ENCODE measurements around the gene VEPH1. TPM values are rescaled to one million over a fixed set of nuclear protein-coding genes. Genes with fewer than 3 reads are reported as not detected.

VEPH1 gene
- total RNA-seq, 2 donors from 2014 or later, result 11.8 to 17.1 TPM

DNA sequence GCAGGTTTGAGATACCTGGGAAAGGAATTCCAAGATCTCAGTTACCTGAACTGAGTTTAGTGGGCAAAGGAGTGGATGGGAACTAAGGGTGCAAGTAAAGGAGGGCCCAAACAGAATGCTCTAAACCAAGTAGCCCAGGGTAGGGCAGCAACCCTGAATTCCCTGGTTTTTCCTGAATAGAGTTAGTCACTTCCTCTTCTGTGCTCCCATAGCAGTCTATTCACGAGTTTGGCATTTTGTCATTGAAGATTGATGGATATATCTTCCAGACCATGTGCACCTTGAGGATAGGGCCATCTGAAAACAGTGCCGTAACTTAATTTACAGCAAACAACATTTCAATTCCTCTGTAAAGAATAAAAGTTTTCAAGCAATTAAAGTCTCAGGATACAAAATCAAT lies 85.1 kb downstream of the VEPH1 start:
- no peak overlapping the region for H3K27ac ChIP-seq (ENCODE audit: low read depth, low read length)
- H3K9ac ChIP-seq (ENCODE audit: extremely low read depth, low read length, poor library complexity, severe bottlenecking), result no peak overlapping the region
- no peaks in the 10 kb centered on the region for H3K9me3 Mint-ChIP-seq
- WGBS, 2 experiments (ENCODE audit: insufficient coverage in 1 of 2, insufficient read length in 1 of 2), result 74 to 88% methylated on average over 1 to 2 of the region's 2 CpGs
- H3K27ac Mint-ChIP-seq, result no peak overlapping the region
- H3K4me3 Mint-ChIP-seq, result no peak overlapping the region
- H3K4me3 ChIP-seq (ENCODE audit: low read length), result no peak overlapping the region
- DNase-seq, result no peak
- H3K4me1 Mint-ChIP-seq, result no peaks in the 10 kb centered on the region
- no peaks in the 10 kb centered on the region for H3K27me3 Mint-ChIP-seq (ENCODE audit: insufficient read depth)
- H3K9me3 ChIP-seq (ENCODE audit: control insufficient read depth, low read length), result no peaks in the 10 kb centered on the region
- TF ChIP-seq, protein P1, sequence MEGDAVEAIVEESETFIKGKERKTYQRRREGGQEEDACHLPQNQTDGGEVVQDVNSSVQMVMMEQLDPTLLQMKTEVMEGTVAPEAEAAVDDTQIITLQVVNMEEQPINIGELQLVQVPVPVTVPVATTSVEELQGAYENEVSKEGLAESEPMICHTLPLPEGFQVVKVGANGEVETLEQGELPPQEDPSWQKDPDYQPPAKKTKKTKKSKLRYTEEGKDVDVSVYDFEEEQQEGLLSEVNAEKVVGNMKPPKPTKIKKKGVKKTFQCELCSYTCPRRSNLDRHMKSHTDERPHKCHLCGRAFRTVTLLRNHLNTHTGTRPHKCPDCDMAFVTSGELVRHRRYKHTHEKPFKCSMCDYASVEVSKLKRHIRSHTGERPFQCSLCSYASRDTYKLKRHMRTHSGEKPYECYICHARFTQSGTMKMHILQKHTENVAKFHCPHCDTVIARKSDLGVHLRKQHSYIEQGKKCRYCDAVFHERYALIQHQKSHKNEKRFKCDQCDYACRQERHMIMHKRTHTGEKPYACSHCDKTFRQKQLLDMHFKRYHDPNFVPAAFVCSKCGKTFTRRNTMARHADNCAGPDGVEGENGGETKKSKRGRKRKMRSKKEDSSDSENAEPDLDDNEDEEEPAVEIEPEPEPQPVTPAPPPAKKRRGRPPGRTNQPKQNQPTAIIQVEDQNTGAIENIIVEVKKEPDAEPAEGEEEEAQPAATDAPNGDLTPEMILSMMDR (conservative IDR thresholded peaks at IDR 0.05), result no peak
- no peaks in the 10 kb centered on the region for H3K36me3 ChIP-seq (ENCODE audit: control insufficient read depth, insufficient read depth, low read length)
- no peaks in the 10 kb centered on the region for H3K4me1 ChIP-seq (ENCODE audit: control insufficient read depth, insufficient read depth, low read length)
- H3K36me3 Mint-ChIP-seq (ENCODE audit: low read depth), result no peaks in the 10 kb centered on the region
- H3K27me3 ChIP-seq (ENCODE audit: control insufficient read depth, insufficient read depth, low read length, poor library complexity, severe bottlenecking), result no peaks in the 10 kb centered on the region

DNA sequence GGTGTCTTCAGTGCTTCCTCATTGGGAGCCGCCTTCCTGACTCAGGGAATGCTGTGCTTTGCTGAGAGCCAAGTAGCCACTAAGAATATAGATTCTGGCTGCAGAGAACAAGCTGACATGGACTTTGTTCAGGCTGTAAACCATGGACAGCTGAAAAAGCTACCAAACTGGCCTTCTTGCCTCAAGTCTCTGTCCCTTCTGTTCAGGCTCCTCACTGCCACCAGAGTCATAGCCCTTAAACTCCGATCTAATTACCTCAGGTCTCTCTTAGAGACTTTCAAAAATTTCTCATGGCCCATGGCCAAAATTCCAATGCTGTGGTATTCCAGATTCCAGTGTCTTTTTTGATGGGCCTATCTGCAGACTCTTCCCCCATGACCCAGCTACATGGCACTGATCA lies 86.0 kb downstream of the VEPH1 start:
- Mint-ChIP-seq H3K4me1 (no peaks in the 10 kb centered on the region), H3K4me3 (no peak overlapping the region), H3K27me3 (ENCODE audit: insufficient read depth) (no peaks in the 10 kb centered on the region), H3K9me3 (no peaks in the 10 kb centered on the region), H3K36me3 (ENCODE audit: low read depth) (no peaks in the 10 kb centered on the region), H3K27ac (no peak overlapping the region)
- 81 to 91% methylated on average over 2 of the region's 2 CpGs for WGBS, 2 experiments (ENCODE audit: insufficient coverage in 1 of 2, insufficient read length in 1 of 2)
- TF ChIP-seq, protein P1 (conservative IDR thresholded peaks at IDR 0.05), result no peak
- Histone ChIP-seq H3K9ac (ENCODE audit: extremely low read depth, low read length, poor library complexity, severe bottlenecking) (no peak overlapping the region), H3K27me3 (ENCODE audit: control insufficient read depth, insufficient read depth, low read length, poor library complexity, severe bottlenecking) (no peaks in the 10 kb centered on the region), H3K4me3 (ENCODE audit: low read length) (no peak overlapping the region), H3K27ac (ENCODE audit: low read depth, low read length) (no peak overlapping the region), H3K36me3 (ENCODE audit: control insufficient read depth, insufficient read depth, low read length) (no peaks in the 10 kb centered on the region), H3K9me3 (ENCODE audit: control insufficient read depth, low read length) (no peaks in the 10 kb centered on the region), H3K4me1 (ENCODE audit: control insufficient read depth, insufficient read depth, low read length) (no peaks in the 10 kb centered on the region)
- no peak for DNase-seq

GRCh38 chr3:157416347-157417087 lies 86.7 kb downstream of the VEPH1 start:
- Mint-ChIP-seq H3K9me3 (no peaks in the 10 kb centered on the region), H3K27ac (no peak overlapping the region), H3K27me3 (ENCODE audit: insufficient read depth) (no peaks in the 10 kb centered on the region), H3K4me1 (no peaks in the 10 kb centered on the region), H3K4me3 (no peak overlapping the region), H3K36me3 (ENCODE audit: low read depth) (no peaks in the 10 kb centered on the region)
- TF ChIP-seq, protein P1 (conservative IDR thresholded peaks at IDR 0.05), result no peak
- Histone ChIP-seq H3K27ac (ENCODE audit: low read depth, low read length) (no peak overlapping the region), H3K27me3 (ENCODE audit: control insufficient read depth, insufficient read depth, low read length, poor library complexity, severe bottlenecking) (no peaks in the 10 kb centered on the region), H3K4me1 (ENCODE audit: control insufficient read depth, insufficient read depth, low read length) (no peaks in the 10 kb centered on the region), H3K9me3 (ENCODE audit: control insufficient read depth, low read length) (no peaks in the 10 kb centered on the region), H3K36me3 (ENCODE audit: control insufficient read depth, insufficient read depth, low read length) (no peaks in the 10 kb centered on the region), H3K9ac (ENCODE audit: extremely low read depth, low read length, poor library complexity, severe bottlenecking) (no peak overlapping the region), H3K4me3 (ENCODE audit: low read length) (no peak overlapping the region)
- WGBS, 2 experiments (ENCODE audit: insufficient coverage in 1 of 2, insufficient read length in 1 of 2), result 87 to 94% methylated on average over 2 to 3 of the region's 3 CpGs
- no peak for DNase-seq
